HG03354 (cell line): Measurements from ENCODE around the gene ADM5.

Experiments
- ATAC-seq: cut with Tn5 transposase; IDR thresholded peaks from one replicate; pipeline ENCODE4 v1.9.1; 2021; ENCODE audit warnings: mild to moderate bottlenecking; ENCODE audit not compliant: unreplicated experiment, poor library complexity, severe bottlenecking

The ADM5 gene

GRCh38 chr19:49677901-49678674 is 11.3 kb upstream of the ADM5 start:
- no peak for ATAC-seq

- no peak for ATAC-seq
Observed at GRCh38 chr19:49678985-49679770, 10.2 kb upstream of the ADM5 start.

GRCh38 chr19:49679771-49680413 is 9.5 kb upstream of the ADM5 start:
- ATAC-seq: no peak

- ATAC-seq: no peak
Observed at GRCh38 chr19:49680421-49681351, 8.7 kb upstream of the ADM5 start.

GRCh38 chr19:49681830-49682229 is 7.6 kb upstream of the ADM5 start:
- ATAC-seq: no peak

GRCh38 chr19:49682274-49682673 is 7.1 kb upstream of the ADM5 start:
- ATAC-seq: no peak

GRCh38 chr19:49683814-49684250 is 5.6 kb upstream of the ADM5 start:
- no peak for ATAC-seq

- ATAC-seq: no peak
Observed at GRCh38 chr19:49684251-49684982, 5.0 kb upstream of the ADM5 start.

GRCh38 chr19:49684983-49685553 is 4.3 kb upstream of the ADM5 start:
- no peak for ATAC-seq

- no peak for ATAC-seq
Observed at GRCh38 chr19:49685845-49686332, 3.5 kb upstream of the ADM5 start.

GRCh38 chr19:49686503-49687088 is 2.8 kb upstream of the ADM5 start:
- ATAC-seq: no peak

GRCh38 chr19:49687150-49687549 is 2.2 kb upstream of the ADM5 start:
- ATAC-seq: no peak

GRCh38 chr19:49687566-49688316 is 1.7 kb upstream of the ADM5 start:
- ATAC-seq: no peak

- no peak for ATAC-seq
Observed at GRCh38 chr19:49688531-49689132, 762 bp upstream of the ADM5 start.

- ATAC-seq: no peak
Observed at GRCh38 chr19:49690079-49690655, 773 bp downstream of the ADM5 start.

GRCh38 chr19:49690656-49691242 is 1.4 kb downstream of the ADM5 start, which contains the start of gene CPT1C:
Gene CPT1C (plus strand): TSS chr19:49691116. CDS start chr19:49692253, 1,137 bp downstream.
- ATAC-seq: no peak
